Cardiac fibroblast (primary cell): ENCODE results near the gene FAM193B.
"Not testable (repeated sequence)": the region's sequence is repeated elsewhere in the genome, so short reads cannot be mapped to it uniquely, and the experiment has no call there.

Experiments
- DNase-seq, 2 donors: peaks; one replicate each; pipeline versions ENCODE4 v3.0.0 to v3.0.0-alpha.2; 2010; ENCODE audit warnings: low read depth in 2 of 2
- H3K4me3 ChIP-seq, 2 donors: replicated peaks in 1 of 2; 1 replicate in 1 of 2; 2 replicates in 1 of 2; pipeline ENCODE4 v1.5.1; 2011; ENCODE audit warnings: low read depth in 2 of 2, low read length in 2 of 2, mild to moderate bottlenecking in 2 of 2, moderate library complexity in 1 of 2
- TF ChIP-seq, protein P1 (sequence below): IDR thresholded peaks from one replicate; pipeline ENCODE4 v1.5.1; 2011; ENCODE audit warnings: low read depth, mild to moderate bottlenecking, low read length, inconsistent platforms

The FAM193B gene

DNA sequence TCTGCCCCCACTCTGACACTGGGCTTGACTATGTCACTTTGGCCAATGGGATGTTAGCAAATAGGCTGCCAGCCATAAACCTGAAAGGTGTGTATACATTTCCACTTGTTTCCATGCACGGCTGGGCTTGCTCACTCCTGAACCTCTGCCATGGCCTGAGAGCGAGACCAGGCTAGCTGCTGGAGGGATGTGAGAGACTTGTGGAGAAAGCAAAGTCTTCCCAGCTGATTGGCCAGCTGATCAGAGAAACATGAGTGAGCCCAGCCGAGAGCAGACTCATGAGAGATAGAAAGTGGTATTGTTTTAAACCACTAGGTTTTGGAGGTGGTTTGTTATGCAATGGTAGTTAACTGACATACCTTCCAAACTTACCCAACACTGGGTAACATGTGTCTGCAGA lies 13.9 kb downstream of the FAM193B start:
- DNase-seq = no peak
- TF ChIP-seq, protein P1, sequence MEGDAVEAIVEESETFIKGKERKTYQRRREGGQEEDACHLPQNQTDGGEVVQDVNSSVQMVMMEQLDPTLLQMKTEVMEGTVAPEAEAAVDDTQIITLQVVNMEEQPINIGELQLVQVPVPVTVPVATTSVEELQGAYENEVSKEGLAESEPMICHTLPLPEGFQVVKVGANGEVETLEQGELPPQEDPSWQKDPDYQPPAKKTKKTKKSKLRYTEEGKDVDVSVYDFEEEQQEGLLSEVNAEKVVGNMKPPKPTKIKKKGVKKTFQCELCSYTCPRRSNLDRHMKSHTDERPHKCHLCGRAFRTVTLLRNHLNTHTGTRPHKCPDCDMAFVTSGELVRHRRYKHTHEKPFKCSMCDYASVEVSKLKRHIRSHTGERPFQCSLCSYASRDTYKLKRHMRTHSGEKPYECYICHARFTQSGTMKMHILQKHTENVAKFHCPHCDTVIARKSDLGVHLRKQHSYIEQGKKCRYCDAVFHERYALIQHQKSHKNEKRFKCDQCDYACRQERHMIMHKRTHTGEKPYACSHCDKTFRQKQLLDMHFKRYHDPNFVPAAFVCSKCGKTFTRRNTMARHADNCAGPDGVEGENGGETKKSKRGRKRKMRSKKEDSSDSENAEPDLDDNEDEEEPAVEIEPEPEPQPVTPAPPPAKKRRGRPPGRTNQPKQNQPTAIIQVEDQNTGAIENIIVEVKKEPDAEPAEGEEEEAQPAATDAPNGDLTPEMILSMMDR = no peak
- H3K4me3 ChIP-seq = no peak overlapping the region

DNA sequence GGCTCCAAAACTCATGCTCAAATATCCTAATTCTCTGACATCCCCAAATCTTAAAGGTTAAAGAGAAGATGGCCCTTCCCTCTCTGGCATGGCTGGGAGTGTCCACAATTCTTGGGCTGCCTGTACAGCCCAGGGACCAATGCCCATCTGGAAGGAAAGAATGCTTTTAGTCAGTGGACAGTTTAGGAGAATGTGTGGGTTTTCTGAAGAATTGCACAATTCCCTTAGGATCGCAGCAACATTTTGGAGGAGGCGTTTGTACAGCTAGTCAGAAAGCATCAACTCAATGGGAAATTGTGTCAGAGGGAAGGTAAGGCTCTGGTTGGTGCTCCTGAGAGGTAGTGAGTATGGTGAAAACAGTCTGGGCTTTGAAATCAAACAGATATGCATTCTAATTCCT lies 15.0 kb downstream of the FAM193B start:
- H3K4me3 ChIP-seq = no peak overlapping the region
- TF ChIP-seq, protein P1 = no peak
- DNase-seq = peak; percentile 94 to 97

DNA sequence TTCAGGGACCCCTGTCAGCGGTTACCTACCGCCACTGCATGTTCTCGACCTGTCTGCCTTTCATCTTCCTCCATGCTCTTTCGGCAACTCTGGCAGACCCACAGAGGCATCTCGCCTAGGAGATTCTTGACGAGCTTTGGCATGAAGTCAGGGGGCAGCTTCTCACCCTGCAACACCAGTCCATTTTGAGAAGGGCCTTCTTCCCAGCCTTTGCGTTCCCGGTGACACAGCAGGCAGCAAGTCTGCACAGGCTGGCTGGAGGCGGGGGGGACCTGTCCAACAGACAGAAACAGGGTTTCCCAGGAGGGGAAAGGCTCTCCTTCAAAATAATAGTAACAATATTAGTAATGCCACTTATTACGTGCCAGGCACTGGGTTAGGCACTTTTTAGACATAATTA lies 15.5 kb downstream of the FAM193B start:
- no peak for DNase-seq
- H3K4me3 ChIP-seq = no peak overlapping the region
- TF ChIP-seq, protein P1 = no peak

DNA sequence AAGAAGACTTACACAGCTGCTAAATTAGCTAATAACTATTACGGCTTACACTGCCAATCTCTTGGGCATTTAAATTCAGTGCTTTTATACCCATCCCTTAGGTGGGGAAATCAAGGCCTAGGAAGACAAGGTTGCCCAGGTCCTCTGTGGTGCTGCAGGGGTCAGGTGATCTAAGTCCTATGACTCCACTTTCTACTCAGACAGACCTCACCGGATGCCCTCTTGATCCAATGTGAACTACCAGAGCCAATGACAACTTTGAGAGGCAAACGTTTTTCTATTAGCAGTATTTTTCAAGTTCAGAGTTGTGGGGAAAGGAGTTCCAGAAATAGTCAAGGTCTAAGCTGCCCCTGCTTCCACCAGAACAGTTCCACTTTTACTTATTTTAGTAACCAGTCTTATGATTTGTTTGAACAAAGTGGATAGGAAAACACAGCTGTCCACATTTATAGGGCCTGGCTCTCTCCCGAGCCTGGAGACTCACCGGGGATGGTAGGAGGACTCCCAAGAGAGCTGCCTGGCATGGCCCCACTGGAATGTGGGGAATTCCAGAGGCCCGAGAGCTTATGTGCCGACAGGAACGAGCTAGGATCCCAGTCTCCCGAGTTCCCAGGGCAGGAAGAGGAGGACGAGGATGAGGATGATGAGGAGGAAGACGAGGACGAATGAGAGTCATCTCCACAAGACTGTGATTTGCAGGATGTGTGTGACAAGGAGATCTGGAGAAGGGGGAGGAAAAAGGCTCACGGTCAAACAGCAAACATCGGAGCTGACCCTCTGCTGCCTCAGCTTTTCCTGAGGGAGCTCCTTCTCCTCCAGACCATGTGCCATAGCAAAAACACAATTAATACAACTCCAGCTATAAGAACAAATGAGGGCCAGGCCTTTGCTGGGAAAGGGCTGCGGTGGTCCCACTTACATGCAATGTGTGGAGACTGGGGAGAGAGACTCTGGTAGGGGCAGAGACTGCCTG lies 16.7 kb downstream of the FAM193B start:
- TF ChIP-seq, protein P1 = no peak
- H3K4me3 ChIP-seq = no peak overlapping the region
- DNase-seq = peak; percentile 86 to 93

DNA sequence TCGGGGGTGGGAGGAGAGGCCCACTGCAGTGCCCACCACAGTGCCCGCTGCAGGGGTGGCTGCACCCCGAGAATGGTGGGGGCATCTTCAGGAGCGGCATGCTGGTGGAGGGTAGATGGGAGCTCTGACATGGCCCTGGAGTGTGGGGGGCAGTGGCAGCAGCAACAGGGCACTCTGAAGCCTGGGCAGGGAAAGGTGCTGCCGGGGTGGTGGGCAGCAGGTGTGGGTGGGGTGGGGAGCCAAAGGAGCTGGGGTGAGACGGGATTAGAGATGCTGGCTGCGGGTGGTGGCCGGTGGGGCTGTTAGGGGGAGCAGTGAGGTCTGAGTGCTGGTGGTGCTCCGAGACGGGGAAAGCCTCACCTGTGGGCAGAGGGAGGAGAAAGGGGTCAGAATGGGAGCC lies 18.0 kb downstream of the FAM193B start:
- no peak overlapping the region for H3K4me3 ChIP-seq
- DNase-seq = no peak
- TF ChIP-seq, protein P1 = no peak

DNA sequence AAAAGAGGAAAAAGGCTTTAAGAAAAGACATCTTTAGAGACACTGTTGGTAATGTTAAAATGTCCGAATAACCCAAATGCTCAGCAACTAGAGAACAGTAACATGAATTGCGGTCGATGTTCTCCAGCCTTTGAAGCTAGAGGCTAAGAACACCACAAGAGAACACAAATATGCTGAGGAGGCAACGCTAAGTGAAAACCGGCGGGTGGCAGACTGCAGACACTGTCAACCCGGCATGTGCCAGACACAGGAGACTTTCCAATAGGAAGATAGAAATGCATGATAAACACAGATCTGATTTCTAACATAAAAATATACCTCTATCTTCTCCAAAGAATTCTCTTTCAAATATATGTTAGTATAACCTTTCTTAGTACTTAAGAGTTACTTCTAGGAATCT lies 19.2 kb downstream of the FAM193B start:
- no peak for DNase-seq
- TF ChIP-seq, protein P1 = no peak
- no peak overlapping the region for H3K4me3 ChIP-seq

DNA sequence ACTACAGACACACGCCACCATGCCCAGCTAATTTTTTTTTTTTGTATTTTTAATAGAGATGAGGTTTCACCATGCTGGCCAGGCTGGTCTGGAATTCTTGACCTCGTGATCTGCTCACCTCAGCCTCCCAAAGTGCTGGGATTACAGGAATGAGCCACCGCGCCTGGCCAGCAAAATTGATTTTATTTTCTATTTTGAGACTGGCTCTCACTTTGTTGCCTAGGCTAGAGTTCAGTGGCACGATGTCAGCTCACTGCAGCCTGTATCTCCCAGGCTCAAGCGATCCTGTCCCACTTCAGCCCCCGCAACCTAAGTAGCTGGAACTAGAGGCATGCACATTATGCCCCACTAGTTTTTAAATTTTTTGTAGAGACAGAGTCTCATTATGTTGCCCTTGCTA lies 19.9 kb downstream of the FAM193B start:
- not testable (repeated sequence) for H3K4me3 ChIP-seq, DNase-seq
